A204.1 (cell line): ENCODE results near the gene PRKAG2.

Experiments
- FAIRE-seq: peaks from 2 replicates; lab custom pipeline; 2012; peaks lifted over from hg19 to GRCh38; lab: Jason Lieb, UNC

PRKAG2 gene

GRCh38 chr7:151673216-151673615 is 203.7 kb downstream of the PRKAG2 start:
- FAIRE-seq: no peak

- no peak for FAIRE-seq
Measured at GRCh38 chr7:151672716-151673115, 204.2 kb downstream of the PRKAG2 start.

GRCh38 chr7:151671514-151671913 is 205.4 kb downstream of the PRKAG2 start:
- no peak for FAIRE-seq

GRCh38 chr7:151669762-151670161 is 207.2 kb downstream of the PRKAG2 start:
- no peak for FAIRE-seq

- FAIRE-seq: no peak
Measured at GRCh38 chr7:151666886-151667285, 210.0 kb downstream of the PRKAG2 start.

GRCh38 chr7:151665368-151665767 is 211.5 kb downstream of the PRKAG2 start:
- no peak for FAIRE-seq

- FAIRE-seq: no peak
Measured at GRCh38 chr7:151664268-151664667, 212.6 kb downstream of the PRKAG2 start.

GRCh38 chr7:151663382-151664100 is 213.4 kb downstream of the PRKAG2 start:
- FAIRE-seq: no peak

GRCh38 chr7:151662251-151662826 is 214.6 kb downstream of the PRKAG2 start:
- no peak for FAIRE-seq

- no peak for FAIRE-seq
Measured at GRCh38 chr7:151661587-151661986, 215.3 kb downstream of the PRKAG2 start.

- no peak for FAIRE-seq
Measured at GRCh38 chr7:151660141-151660540, 216.8 kb downstream of the PRKAG2 start.

GRCh38 chr7:151659219-151659618 is 217.7 kb downstream of the PRKAG2 start:
- no peak for FAIRE-seq

- FAIRE-seq: no peak
Measured at GRCh38 chr7:151658778-151659177, 218.1 kb downstream of the PRKAG2 start.

GRCh38 chr7:151657173-151657572 is 219.7 kb downstream of the PRKAG2 start:
- FAIRE-seq: no peak

GRCh38 chr7:151655555-151655954 is 221.4 kb downstream of the PRKAG2 start:
- no peak for FAIRE-seq

- no peak for FAIRE-seq
Measured at GRCh38 chr7:151652111-151652510, 224.8 kb downstream of the PRKAG2 start.

- no peak for FAIRE-seq
Measured at GRCh38 chr7:151650161-151650560, 226.8 kb downstream of the PRKAG2 start.

- FAIRE-seq: no peak
Measured at GRCh38 chr7:151648429-151648828, 228.5 kb downstream of the PRKAG2 start.

- FAIRE-seq: no peak
Measured at GRCh38 chr7:151647874-151648273, 229.0 kb downstream of the PRKAG2 start.

- FAIRE-seq: no peak
Measured at GRCh38 chr7:151647006-151647405, 229.9 kb downstream of the PRKAG2 start.

- FAIRE-seq: no peak
Measured at GRCh38 chr7:151645311-151645710, 231.6 kb downstream of the PRKAG2 start.

GRCh38 chr7:151644554-151644953 is 232.4 kb downstream of the PRKAG2 start:
- no peak for FAIRE-seq

- FAIRE-seq: no peak
Measured at GRCh38 chr7:151642746-151643145, 234.2 kb downstream of the PRKAG2 start.

GRCh38 chr7:151641587-151641986 is 235.3 kb downstream of the PRKAG2 start:
- FAIRE-seq: no peak
